Subcutaneous adipose tissue (tissue), 4 donors: Measurements from ENCODE around the gene STAM2. TPM values are rescaled to one million over a fixed set of nuclear protein-coding genes. Genes with fewer than 3 reads are reported as not detected.

Source experiments
- CTCF ChIP-seq: fragments of 450-650 bp; IDR thresholded peaks from one replicate; pipeline ENCODE4 v1.5.1; 2016; ENCODE audit warnings: low read depth, mild to moderate bottlenecking, control low read depth, antibody characterized with exemption, moderate library complexity
- total RNA-seq, 4 donors: library from RNA; depleted of rRNA; stranded (reverse); fragments of >200 nt; gene quantifications; one replicate each; pipeline ENCODE4 v1.1.0, GENCODE V29; 2016

STAM2 gene
- total RNA-seq, 4 donors from 2014 or later: 33.5 to 39.4 (median 36.9) TPM

GRCh38 chr2:152084076-152084475 is 91.5 kb downstream of the STAM2 start:
- no peak for TF ChIP-seq CTCF

GRCh38 chr2:152083202-152083875 is 92.2 kb downstream of the STAM2 start:
- TF ChIP-seq CTCF: no peak

- TF ChIP-seq CTCF: no peak
These were observed 96.9 kb downstream of the STAM2 start for GRCh38 chr2:152078662-152079061.

GRCh38 chr2:152078023-152078422 is 97.5 kb downstream of the STAM2 start:
- no peak for TF ChIP-seq CTCF

GRCh38 chr2:152075461-152076050 is 100.0 kb downstream of the STAM2 start:
- TF ChIP-seq CTCF: no peak

DNA sequence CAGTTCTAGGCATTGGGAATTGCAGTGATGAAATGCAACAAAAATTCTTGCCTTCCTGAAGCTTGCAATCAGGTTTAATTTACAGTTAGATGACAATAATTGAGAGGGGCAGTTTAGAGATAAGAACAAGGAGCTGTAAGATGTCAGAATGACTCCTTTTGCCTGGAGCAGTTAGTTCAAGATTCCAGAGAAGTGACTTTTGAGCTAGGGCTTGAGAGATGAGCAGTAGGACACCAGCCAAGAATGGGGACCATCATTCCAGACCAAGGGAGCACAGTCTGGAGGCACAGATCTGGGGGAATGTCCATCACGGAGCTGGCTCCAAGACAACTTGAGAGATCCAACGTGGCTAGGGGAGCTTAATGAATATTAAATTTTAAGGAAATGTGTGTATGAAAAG is 103.6 kb downstream of the STAM2 start:
- no peak for TF ChIP-seq CTCF

DNA sequence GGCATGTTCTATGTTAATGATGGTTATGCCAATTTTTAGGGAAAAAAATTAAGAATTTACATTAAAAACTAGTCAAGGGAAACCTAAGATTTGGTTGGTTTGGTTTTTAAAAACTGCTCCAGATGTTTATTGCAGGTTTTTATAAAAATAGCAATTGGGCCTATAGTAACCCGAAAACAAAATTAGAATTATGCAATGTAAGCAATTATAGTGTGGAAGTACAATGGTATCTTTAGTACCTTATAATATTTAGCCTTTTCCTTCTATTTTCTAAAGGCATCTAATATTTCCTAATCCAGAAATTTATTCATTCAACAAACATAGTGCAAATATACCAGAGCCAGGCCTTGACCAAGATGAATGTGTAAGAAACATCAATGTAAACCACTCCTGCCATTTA is 104.0 kb downstream of the STAM2 start:
- TF ChIP-seq CTCF: no peak
